Liver (tissue), 9 donors: ENCODE results near the gene RAD23B. TPM values are rescaled to one million over a fixed set of nuclear protein-coding genes. Genes with fewer than 3 reads are reported as not detected.
A peak's percentile ranks its signal among the peaks of the same experiment; 100 is the strongest.

ENCODE experiments used
- DNase-seq: peaks from one replicate; pipeline ENCODE4 v3.0.0-alpha.2; 2017; ENCODE audit warnings: low spot score
- H3K27ac ChIP-seq, 2 donors: one replicate each; pipeline ENCODE4 v1.7.0; 2013; ENCODE audit warnings: inconsistent platforms in 2 of 2, low read length in 2 of 2, control low read depth in 1 of 2, low read depth in 1 of 2, mild to moderate bottlenecking in 1 of 2
- H3K27me3 ChIP-seq, 4 donors: one replicate each; pipeline versions ENCODE4 v1.6.1 to v1.7.0; 2013; ENCODE audit warnings: low read length in 3 of 4, inconsistent platforms in 1 of 4, mild to moderate bottlenecking in 1 of 4, moderate library complexity in 1 of 4; ENCODE audit not compliant: control insufficient read depth in 4 of 4, insufficient read depth in 4 of 4
- H3K36me3 ChIP-seq, 4 donors: one replicate each; pipeline versions ENCODE4 v1.6.1 to v1.7.0; 2013; ENCODE audit warnings: low read length in 3 of 4, mild to moderate bottlenecking in 3 of 4, low read depth in 1 of 4, moderate library complexity in 1 of 4; ENCODE audit not compliant: control insufficient read depth in 4 of 4, insufficient read depth in 3 of 4
- H3K4me1 ChIP-seq, 4 donors: one replicate each; pipeline versions ENCODE4 v1.6.1 to v1.7.0; 2013; ENCODE audit warnings: low read length in 3 of 4, mild to moderate bottlenecking in 3 of 4, moderate library complexity in 1 of 4; ENCODE audit not compliant: control insufficient read depth in 4 of 4, insufficient read depth in 4 of 4
- H3K4me3 ChIP-seq, 3 donors: one replicate each; pipeline versions ENCODE4 v1.6.1 to v1.7.0; 2013; ENCODE audit warnings: low read length in 3 of 3, control low read depth in 1 of 3, low read depth in 1 of 3, mild to moderate bottlenecking in 1 of 3
- H3K9ac ChIP-seq, 2 donors: one replicate each; pipeline ENCODE4 v1.7.0; 2013; ENCODE audit warnings: low read length in 2 of 2, mild to moderate bottlenecking in 2 of 2, moderate library complexity in 2 of 2, control low read depth in 1 of 2, low read depth in 1 of 2
- H3K9me3 ChIP-seq, 4 donors: one replicate each; pipeline versions ENCODE4 v1.6.1 to v1.7.0; 2013; ENCODE audit warnings: low read length in 3 of 4; ENCODE audit not compliant: control insufficient read depth in 4 of 4
- CTCF ChIP-seq: fragments of 150-350 bp; IDR thresholded peaks from 2 replicates; pipeline ENCODE4 v1.5.1; 2017; ENCODE audit warnings: improper control_type of control experiment, low read depth, low read length; ENCODE audit not compliant: missing input control
- EGR1 ChIP-seq, 2 donors: IDR thresholded peaks; 2 replicates each; pipeline ENCODE4 v1.6.1; 2016 to 2018; ENCODE audit warnings: antibody characterized with exemption in 2 of 2, low read depth in 2 of 2
- FOXA1 ChIP-seq: IDR thresholded peaks from 2 replicates; pipeline ENCODE4 v1.6.1; 2016; ENCODE audit warnings: antibody characterized with exemption
- FOXA2 ChIP-seq: IDR thresholded peaks from 2 replicates; pipeline ENCODE4 v1.6.1; 2016; ENCODE audit warnings: antibody characterized with exemption
- GABPA ChIP-seq, 2 donors: IDR thresholded peaks in 1 of 2; conservative IDR thresholded peaks in 1 of 2; 2 replicates each; pipeline ENCODE4 v1.6.1; 2016; ENCODE audit warnings: antibody characterized with exemption in 2 of 2, mild to moderate bottlenecking in 1 of 2, moderate library complexity in 1 of 2
- HNF4A ChIP-seq, 2 donors: conservative IDR thresholded peaks; 2 replicates each; pipeline ENCODE4 v1.6.1; 2016; ENCODE audit warnings: antibody characterized with exemption in 2 of 2, mild to moderate bottlenecking in 2 of 2
- HNF4G ChIP-seq: IDR thresholded peaks from 2 replicates; pipeline ENCODE4 v1.6.1; 2016; ENCODE audit warnings: antibody characterized with exemption
- JUND ChIP-seq, 2 donors: IDR thresholded peaks; 2 replicates each; pipeline ENCODE4 v1.6.1; 2016; ENCODE audit warnings: antibody characterized with exemption in 2 of 2
- NR2F2 ChIP-seq: IDR thresholded peaks from 2 replicates; pipeline ENCODE4 v1.6.1; 2016; ENCODE audit warnings: antibody characterized with exemption
- RAD21 ChIP-seq, 2 donors: IDR thresholded peaks; 2 replicates each; pipeline ENCODE4 v1.6.1; 2016; ENCODE audit warnings: antibody characterized with exemption in 2 of 2, mild to moderate bottlenecking in 2 of 2
- REST ChIP-seq: IDR thresholded peaks from 2 replicates; pipeline ENCODE4 v1.6.1; 2016; ENCODE audit warnings: antibody characterized with exemption, mild to moderate bottlenecking
- RXRA ChIP-seq, 2 donors: IDR thresholded peaks; 2 replicates each; pipeline ENCODE4 v1.6.1; 2017 to 2018; ENCODE audit warnings: antibody characterized with exemption in 2 of 2, mild to moderate bottlenecking in 1 of 2
- SP1 ChIP-seq: IDR thresholded peaks from 2 replicates; pipeline ENCODE4 v1.6.1; 2018; ENCODE audit warnings: antibody characterized with exemption, mild to moderate bottlenecking
- TAF1 ChIP-seq: conservative IDR thresholded peaks from 2 replicates; pipeline ENCODE4 v1.6.1; 2016; ENCODE audit warnings: antibody characterized with exemption, mild to moderate bottlenecking
- YY1 ChIP-seq: IDR thresholded peaks from 2 replicates; pipeline ENCODE4 v1.6.1; 2016; ENCODE audit warnings: antibody characterized with exemption, mild to moderate bottlenecking
- WGBS: extraction: QIAGEN DNeasy Blood & Tissue Kit; methylation state at CpG from one replicate; pipeline ENCODE4 v1.1.7; 2013; 5-methylcytosine and 5-hydroxymethylcytosine counted together
- polyA plus RNA-seq, 2 donors: library from polyadenylated mRNA; stranded (reverse) in 1 of 2; unstranded in 1 of 2; fragments of 200-250 nt in 1 of 2; fragments of >200 nt in 1 of 2; fragmentation: Nextera tagmentation in 1 of 2; extraction: Ambion mirVana in 1 of 2; gene quantifications; one replicate each; pipeline versions ENCODE4 v1.2.1 to v1.2.3, GENCODE V29; 2013 to 2015
- total RNA-seq, 2 donors: library from RNA; depleted of rRNA; stranded (reverse); fragments of >200 nt; gene quantifications; one replicate each; pipeline ENCODE4 v1.2.3, GENCODE V29; 2014
- TF ChIP-seq, protein P1 (sequence below): IDR thresholded peaks from 2 replicates; pipeline ENCODE4 v1.6.1; 2016; ENCODE audit warnings: antibody characterized with exemption
- TF ChIP-seq, protein P2 (sequence below): IDR thresholded peaks from 2 replicates; pipeline ENCODE4 v1.6.1; 2016; ENCODE audit warnings: antibody characterized with exemption
- TF ChIP-seq, protein P3 (sequence below): IDR thresholded peaks from 2 replicates; pipeline ENCODE4 v1.6.1; 2016; ENCODE audit warnings: antibody characterized with exemption
- donor health status: healthy.
- donor health status: healthy.
- donor health status: healthy.
- donor health status: healthy.
- donor health status: healthy.

The RAD23B gene
- total RNA-seq (100 to 1,000 TPM in 1 of 2 donors, 10 to 100 TPM in 1; 66.4 to 101 TPM), polyA plus RNA-seq (10 to 100 TPM; 13.6 to 56.8 TPM)

- peak; percentile 98 for DNase-seq
- TF ChIP-seq, protein P1, sequence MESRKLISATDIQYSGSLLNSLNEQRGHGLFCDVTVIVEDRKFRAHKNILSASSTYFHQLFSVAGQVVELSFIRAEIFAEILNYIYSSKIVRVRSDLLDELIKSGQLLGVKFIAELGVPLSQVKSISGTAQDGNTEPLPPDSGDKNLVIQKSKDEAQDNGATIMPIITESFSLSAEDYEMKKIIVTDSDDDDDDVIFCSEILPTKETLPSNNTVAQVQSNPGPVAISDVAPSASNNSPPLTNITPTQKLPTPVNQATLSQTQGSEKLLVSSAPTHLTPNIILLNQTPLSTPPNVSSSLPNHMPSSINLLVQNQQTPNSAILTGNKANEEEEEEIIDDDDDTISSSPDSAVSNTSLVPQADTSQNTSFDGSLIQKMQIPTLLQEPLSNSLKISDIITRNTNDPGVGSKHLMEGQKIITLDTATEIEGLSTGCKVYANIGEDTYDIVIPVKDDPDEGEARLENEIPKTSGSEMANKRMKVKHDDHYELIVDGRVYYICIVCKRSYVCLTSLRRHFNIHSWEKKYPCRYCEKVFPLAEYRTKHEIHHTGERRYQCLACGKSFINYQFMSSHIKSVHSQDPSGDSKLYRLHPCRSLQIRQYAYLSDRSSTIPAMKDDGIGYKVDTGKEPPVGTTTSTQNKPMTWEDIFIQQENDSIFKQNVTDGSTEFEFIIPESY, result no peak
- TF ChIP-seq EGR1 (IDR thresholded peaks at IDR 0.05; ENCODE audit: low read depth in 2 of 2) (peak; percentile 93 to 96), FOXA2 (no peak), CTCF (no peak), FOXA1 (no peak), SP1 (peak; percentile 85), HNF4G (no peak), GABPA (IDR thresholded peaks at IDR 0.05 in 1 of 2, conservative IDR thresholded peaks at IDR 0.05 in 1 of 2) (peak in 1 of 2 donors; percentile 65), YY1 (peak; percentile 94), RAD21 (IDR thresholded peaks at IDR 0.05) (peak in 1 of 2 donors; percentile 52), HNF4A (conservative IDR thresholded peaks at IDR 0.05) (peak in 1 of 2 donors; percentile 60), NR2F2 (no peak), JUND (IDR thresholded peaks at IDR 0.05) (no peak), RXRA (IDR thresholded peaks at IDR 0.05) (peak; percentile 45 to 59), REST (peak; percentile 66), TAF1 (peak; percentile 61)
- TF ChIP-seq, protein P2, sequence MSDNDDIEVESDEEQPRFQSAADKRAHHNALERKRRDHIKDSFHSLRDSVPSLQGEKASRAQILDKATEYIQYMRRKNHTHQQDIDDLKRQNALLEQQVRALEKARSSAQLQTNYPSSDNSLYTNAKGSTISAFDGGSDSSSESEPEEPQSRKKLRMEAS, result no peak
- TF ChIP-seq, protein P3, sequence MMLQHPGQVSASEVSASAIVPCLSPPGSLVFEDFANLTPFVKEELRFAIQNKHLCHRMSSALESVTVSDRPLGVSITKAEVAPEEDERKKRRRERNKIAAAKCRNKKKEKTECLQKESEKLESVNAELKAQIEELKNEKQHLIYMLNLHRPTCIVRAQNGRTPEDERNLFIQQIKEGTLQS, result no peak
- H3K27me3 ChIP-seq, result no peaks in the 10 kb centered on the region
- H3K36me3 ChIP-seq, result no peaks in the 10 kb centered on the region
- H3K9me3 ChIP-seq, result no peaks in the 10 kb centered on the region
- peak within 1 kb of the TSS; percentile 94 for H3K9ac ChIP-seq
- H3K4me1 ChIP-seq, result peaks cover 9 to 32% (median 23%) of the 10 kb centered on the region in 4 donors
- H3K27ac ChIP-seq, result peak within 1 kb of the TSS; percentile 100
- peak within 1 kb of the TSS; percentile 79 to 98 (median 97) for H3K4me3 ChIP-seq
- under 1% methylated on average over 101 of the region's 101 CpGs for WGBS
These were observed at the start of gene RAD23B for GRCh38 chr9:107282759-107283622. RAD23B (plus strand) TSS chr9:107283279; CDS start chr9:107283630, 351 bp downstream.
